ENCODE results near the gene TNFRSF11A.

TNFRSF11A gene

GRCh38 chr18:62371436-62371835 lies 46.3 kb downstream of the TNFRSF11A start:
- Histone ChIP-seq H3K4me3 (replicated peaks; ENCODE audit: insufficient read depth, low read length) (no peak overlapping the region), H3K27me3 (ENCODE audit: insufficient read depth, poor library complexity, severe bottlenecking) (no peaks in the 10 kb centered on the region), H3K27ac (replicated peaks) (no peak overlapping the region)
- no peak for DNase-seq (ENCODE audit: low read depth in 1 of 2, low spot score in 1 of 2)
- no peak for TF ChIP-seq REST (IDR thresholded peaks at IDR 0.05; ENCODE audit: insufficient replicate concordance, low read depth)
- TF ChIP-seq GABPA (IDR thresholded peaks at IDR 0.05; ENCODE audit: low read depth): no peak
- no peak for TF ChIP-seq SPI1 (IDR thresholded peaks at IDR 0.05; ENCODE audit: borderline replicate concordance, low read depth)
- no peak for TF ChIP-seq POLR2AphosphoS5 (IDR thresholded peaks at IDR 0.05; ENCODE audit: low read depth)
- no peak for TF ChIP-seq CTCF (IDR thresholded peaks at IDR 0.05; ENCODE audit: insufficient read depth, low read length)

- DNase-seq (ENCODE audit: low read depth in 1 of 2, low spot score in 1 of 2): no peak
- Histone ChIP-seq H3K27ac (replicated peaks) (no peak overlapping the region), H3K4me3 (replicated peaks; ENCODE audit: insufficient read depth, low read length) (no peak overlapping the region), H3K27me3 (ENCODE audit: insufficient read depth, poor library complexity, severe bottlenecking) (no peaks in the 10 kb centered on the region)
- TF ChIP-seq REST (IDR thresholded peaks at IDR 0.05; ENCODE audit: insufficient replicate concordance, low read depth) (no peak), CTCF (IDR thresholded peaks at IDR 0.05; ENCODE audit: insufficient read depth, low read length) (no peak), SPI1 (IDR thresholded peaks at IDR 0.05; ENCODE audit: borderline replicate concordance, low read depth) (no peak), GABPA (IDR thresholded peaks at IDR 0.05; ENCODE audit: low read depth) (no peak), POLR2AphosphoS5 (IDR thresholded peaks at IDR 0.05; ENCODE audit: low read depth) (no peak)
Measured at GRCh38 chr18:62372156-62372555, 47.0 kb downstream of the TNFRSF11A start.

GRCh38 chr18:62372882-62373281 lies 47.8 kb downstream of the TNFRSF11A start:
- Histone ChIP-seq H3K27me3 (ENCODE audit: insufficient read depth, poor library complexity, severe bottlenecking) (no peaks in the 10 kb centered on the region), H3K4me3 (replicated peaks; ENCODE audit: insufficient read depth, low read length) (no peak overlapping the region), H3K27ac (replicated peaks) (no peak overlapping the region)
- no peak for DNase-seq (ENCODE audit: low read depth in 1 of 2, low spot score in 1 of 2)
- no peak for TF ChIP-seq GABPA (IDR thresholded peaks at IDR 0.05; ENCODE audit: low read depth)
- TF ChIP-seq REST (IDR thresholded peaks at IDR 0.05; ENCODE audit: insufficient replicate concordance, low read depth): no peak
- TF ChIP-seq CTCF (IDR thresholded peaks at IDR 0.05; ENCODE audit: insufficient read depth, low read length): no peak
- no peak for TF ChIP-seq POLR2AphosphoS5 (IDR thresholded peaks at IDR 0.05; ENCODE audit: low read depth)
- TF ChIP-seq SPI1 (IDR thresholded peaks at IDR 0.05; ENCODE audit: borderline replicate concordance, low read depth): no peak

Data from HL-60 (cell line).